Islet of Langerhans (tissue), 1 donor: Measurements from ENCODE around the gene NTPCR.
"Not testable (repeated sequence)": the region's sequence is repeated elsewhere in the genome, so short reads cannot be mapped to it uniquely, and the experiment has no call there.

Source experiments
- FAIRE-seq: peaks from one replicate; lab custom pipeline; 2011; peaks lifted over from hg19 to GRCh38; lab: Jason Lieb, UNC

Gene NTPCR

DNA sequence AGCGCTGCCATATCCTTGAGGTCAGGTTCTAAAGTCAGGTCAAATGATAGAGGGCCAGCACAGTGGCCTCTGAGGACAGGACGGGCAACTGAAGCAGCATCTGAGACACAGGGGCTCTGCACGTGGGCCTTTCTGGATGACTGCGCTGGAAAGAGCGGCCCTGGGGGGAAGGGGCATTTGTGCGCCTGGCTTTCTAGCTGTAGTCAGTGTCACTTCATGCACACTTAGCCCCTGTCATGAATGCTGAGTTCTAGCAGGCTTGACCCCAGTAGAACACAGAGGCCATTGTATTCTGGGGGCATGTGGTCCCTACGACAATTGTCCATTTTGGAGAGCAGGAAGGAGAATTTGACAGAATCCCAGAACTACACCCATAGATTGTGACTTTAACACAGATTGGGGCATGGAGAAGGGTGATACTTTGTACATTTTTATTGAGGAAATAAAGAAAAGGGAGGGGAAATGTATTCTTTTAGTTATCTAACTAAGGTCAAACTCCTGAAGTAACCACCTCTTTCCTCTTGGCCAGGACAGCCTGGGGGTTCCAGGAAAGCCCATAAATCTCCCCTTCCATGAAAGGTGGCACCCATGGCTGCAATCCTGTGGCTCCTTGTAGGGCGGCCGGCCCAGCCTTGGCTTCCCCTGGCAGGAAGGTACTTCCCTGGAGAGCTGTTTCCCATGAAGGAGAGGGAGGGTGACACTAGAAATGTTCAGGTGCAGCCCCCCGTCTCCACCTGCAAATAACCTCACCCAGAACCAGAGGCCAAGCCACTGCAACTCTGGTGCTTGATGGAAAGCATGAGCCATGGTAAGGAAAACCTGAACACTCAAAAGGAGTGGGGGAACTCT is 34.4 kb downstream of the NTPCR start:
- FAIRE-seq, result no peak

DNA sequence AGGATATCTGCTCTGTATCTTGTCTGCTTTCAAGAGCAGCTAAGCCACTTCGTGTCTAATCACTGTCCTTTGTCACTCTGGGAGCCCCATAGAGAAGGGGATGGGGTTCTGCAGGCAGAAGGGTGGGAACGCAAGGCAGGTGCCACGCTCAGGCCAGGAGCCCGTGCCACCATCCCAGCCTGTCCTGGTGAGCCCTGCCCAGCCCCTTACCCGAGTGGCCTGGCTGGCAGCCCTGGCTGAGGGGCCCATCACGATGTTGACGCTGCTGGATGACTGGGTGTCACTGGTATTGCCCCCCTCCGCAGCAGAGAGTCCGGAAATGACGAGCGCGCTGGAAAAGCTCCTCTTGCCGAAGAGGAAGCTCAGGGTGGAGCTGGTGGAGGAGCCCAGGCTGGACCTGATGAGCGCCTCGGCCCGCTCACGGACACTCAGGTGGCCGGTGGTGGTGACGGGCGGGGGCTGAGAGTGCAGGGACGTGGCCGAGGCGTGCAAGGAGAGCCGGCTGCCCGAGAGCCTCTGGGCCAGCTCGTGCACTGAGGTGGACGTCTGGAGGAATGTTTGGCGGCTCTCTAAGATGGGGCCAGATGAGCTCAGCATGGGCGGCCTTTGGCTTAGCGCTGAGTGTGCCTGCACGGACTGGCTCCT is 35.6 kb downstream of the NTPCR start:
- FAIRE-seq, result no peak

DNA sequence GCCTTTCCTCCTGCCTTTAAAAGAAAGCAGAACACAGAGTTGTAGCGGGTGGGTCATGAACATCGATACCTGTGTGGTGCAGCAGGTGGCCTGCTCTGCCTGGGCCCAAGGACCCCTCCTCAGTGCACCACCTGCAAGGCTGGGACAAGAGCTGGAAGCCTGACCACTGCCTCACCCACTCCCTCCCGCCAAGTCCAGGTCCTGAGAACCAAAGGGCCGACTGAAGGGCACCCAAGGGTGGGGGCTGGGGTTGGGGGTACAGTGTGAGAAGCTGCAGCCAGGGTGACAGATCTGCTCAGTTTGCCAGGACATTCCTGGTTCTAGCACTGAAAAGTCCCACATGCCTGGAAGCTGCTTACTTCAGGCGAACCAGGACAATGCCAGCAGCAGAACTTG is 36.1 kb downstream of the NTPCR start:
- FAIRE-seq, result no peak

DNA sequence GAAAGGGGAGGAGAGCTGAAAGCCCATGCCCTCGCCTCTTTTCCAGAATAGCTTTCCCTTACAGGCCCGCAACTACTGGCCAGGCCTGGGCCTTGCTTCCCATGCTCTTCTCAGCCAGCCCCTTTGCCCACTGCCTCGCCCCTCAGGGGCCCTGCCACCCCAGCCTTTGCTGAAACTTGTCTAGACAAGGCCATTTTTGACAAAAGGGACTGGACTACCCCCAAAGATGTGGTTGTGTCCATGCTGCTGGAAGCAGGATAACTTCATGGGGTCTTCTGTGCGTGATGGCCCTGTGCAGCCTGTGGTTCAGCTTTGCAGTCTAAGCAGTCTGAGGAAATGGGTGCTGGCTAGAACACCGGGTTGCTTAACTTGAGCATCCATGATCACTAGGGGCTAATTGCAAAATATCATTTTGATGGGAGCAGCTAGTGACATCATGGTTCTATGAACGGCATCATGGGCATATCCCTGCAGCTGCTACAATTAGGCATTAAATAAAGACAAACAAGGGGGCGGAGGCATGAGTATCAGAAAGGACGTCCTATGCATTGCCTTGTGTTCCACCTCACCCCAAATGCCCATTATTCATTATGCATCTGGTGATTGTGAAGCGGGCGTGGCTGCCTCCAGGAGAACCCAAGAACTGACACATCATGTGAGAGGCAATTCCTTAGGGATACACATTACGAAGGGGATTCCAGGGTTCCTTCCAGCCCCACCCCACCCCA is 36.8 kb downstream of the NTPCR start:
- FAIRE-seq, result no peak

DNA sequence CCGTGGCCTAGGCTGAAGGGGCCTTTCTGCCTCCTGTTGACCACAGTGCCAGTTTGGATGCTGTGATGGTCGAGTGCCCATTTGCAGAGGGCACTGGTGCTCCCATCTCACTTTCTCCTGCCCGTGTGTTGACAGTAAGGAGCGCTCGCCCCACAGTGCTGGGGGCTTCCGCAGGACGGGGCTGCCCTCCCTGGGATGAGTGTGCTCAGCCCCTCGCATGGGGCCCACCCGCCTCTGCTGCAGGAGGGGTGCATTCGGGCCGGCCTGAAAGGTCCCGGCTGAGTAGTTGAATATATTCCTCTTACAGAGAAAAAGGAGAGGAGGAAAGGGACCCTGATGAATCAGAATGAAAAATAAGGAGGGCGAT is 37.3 kb downstream of the NTPCR start:
- no peak for FAIRE-seq

DNA sequence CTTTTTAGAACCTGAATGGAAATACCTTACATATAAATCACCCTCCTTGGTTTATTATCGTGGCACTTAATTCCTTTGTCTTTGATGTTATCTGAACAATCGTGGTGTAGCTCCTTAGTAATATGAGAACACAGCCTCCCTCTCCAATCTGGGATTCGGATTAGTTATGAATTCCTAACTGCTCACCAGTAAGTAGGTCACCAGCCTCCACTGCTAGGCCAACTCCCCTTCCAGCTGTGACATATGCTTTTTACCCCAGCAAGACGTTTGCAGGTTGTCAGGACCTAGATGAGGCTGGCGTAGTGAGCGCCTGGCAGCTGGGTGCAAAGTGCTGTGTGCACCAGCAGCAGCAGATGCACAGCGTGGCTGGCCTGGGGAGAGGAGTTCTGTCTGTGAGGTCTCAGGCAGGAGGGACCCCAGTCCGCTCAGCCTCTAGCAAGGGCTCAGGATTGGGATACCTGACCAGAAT is 38.2 kb downstream of the NTPCR start:
- FAIRE-seq, result no peak

DNA sequence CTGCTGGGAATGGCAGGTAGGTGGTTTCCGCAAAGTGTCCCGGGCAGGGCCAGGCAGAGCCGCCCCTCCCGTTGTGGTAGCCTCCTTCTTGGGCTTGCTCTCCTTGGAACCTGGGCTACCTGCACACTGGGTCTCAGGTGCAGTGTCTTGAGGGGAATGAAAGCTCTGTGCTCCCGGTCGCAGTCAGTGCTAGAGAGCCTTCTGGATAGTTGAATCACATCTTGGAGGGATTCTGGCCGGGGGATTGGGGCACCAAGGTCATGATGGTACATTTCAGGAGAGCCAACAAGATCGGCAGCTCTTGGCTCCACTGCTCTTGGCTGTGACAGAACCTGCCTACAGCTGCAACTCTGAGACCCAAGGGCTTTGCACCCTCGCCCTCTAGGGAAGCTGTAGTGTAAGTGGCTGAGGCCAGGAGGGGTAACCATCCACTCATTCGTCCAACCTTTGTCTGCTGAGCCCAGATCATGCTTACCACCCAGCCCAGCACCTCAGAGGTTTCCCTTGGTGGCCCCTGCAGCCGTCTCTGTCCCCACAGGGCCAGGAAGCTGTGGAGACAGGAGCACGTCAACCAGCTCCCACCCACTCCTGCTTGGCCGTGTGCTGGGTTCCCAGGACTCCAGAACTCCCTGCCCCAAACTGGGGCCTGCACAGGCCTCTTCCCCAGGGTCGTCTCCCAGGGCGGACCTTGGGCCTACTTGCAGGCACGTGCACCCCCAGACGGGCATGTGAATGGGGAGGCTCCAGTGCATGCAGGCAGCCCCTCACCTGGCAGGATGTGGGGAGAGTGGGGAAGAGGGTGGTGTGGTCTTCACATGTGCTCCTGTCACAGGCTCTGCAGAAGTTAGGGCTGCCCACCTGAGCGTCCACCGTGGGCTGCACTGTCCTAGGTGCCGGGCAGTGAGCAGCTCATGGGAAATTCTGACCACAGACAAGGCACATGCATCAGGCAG is 40.0 kb downstream of the NTPCR start:
- no peak for FAIRE-seq

DNA sequence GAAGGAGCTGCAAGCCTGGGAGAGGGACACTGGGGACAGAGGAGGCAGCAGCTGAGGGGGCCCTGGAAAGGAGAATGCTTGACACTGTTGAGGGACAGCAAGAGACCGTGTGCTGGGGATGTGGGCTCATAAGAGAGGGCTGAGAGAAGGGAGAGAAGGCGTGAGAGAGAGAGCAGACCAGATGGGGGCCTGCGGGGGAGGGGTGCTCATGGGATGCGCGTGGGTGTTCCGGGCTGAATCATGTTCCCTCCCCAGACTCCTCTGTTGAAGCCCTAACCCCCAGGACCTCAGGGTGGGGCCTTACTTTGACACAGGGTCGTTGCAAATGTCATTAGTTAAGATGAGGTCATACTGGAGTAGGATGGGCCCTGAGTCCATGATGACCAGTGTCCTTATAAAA is 40.8 kb downstream of the NTPCR start:
- no peak for FAIRE-seq

DNA sequence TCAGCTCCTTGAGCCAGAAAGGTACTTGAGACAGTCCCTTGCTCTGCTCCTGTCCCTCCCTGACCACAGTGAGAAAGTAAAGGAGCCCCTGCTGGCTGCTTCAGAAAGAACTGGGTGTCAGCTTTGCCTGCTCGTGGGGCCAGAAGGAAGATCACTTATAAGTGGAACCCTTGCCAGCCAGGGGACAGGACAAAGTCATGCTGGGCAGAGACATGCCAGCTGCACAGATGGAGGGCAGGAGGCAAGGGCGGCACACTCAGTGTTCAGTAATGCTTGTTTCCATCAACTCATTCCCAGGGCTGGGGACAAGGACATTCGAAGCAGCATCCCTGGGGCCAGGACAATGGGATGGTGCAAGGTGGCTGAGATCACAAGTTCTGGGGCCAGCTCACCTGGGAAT is 41.8 kb downstream of the NTPCR start:
- no peak for FAIRE-seq

DNA sequence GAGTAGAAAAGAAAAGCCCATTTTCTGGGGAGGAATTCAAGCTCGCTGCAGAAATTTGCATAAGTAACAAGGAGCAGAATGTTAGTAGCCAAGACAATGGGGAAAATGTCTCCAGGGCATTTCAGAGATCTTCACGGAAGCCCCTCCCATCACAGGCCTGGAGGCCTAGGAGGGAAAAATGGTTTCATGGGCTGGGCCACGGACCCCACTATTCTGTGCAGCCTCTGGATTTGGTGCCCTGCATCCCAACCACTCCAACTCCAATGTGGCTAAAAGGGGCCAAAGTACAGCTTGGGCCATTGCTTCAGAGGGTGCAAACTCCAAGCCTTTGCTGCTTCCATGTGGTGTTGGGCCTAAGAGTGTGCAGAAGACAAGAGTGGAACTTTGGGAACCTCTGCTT is 43.1 kb downstream of the NTPCR start:
- no peak for FAIRE-seq

DNA sequence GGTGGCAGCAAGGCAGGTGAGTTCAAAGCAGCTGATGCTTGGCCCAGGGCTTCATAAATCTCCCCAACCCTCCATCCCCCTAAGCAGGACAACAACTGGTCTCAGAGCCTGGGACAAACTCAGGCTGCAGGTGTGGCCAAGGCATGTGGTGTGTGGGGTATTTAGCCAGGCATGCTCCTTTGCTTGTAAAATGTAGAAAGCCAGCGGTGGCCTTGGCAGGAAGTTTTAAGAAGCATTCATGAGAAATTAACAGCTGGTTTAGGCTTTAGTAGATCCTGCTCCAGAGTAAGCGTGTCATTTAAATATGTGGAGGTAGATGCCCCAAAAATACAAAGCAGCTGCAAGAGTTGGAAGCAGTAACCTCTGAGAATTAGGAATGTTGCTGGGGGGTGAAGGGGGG is 44.8 kb downstream of the NTPCR start:
- no peak for FAIRE-seq

DNA sequence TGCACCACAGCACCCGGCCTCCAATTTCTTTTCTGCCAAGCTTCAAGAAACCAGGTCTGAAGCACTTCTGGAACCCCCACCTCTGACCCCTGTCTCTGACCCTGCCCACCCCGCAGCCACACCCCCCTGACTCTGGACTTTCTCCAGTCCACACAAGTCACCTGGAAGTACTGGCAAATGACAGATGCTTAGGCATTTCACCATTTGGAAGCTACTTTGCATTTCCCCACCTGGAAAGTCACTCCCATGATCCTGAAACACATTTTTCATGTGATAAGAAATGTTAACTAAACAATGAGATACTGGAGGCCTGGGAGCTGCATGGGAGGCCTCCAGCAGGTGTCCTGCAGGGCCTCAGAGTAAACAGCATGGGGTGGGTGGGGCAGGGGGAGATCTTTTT is 45.7 kb downstream of the NTPCR start:
- FAIRE-seq, result no peak

DNA sequence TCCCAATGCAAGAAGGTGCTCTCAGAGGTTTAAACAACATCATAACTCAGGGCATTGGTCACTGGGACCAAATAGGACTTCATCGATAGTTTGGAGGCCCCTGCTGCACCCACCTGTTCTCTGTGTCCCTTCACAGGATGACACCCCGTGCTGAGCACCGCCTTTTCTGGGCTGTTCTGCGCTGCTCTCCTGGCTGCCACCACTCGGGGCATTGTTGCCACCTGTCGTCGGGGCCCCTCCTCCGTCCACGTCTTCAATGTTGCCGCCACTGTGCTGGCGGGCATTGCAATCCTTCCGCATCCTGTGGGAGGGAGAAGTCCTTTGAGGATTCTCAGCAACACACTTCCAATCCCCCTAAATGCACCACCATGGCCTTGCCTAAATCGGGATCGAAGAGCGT is 47.7 kb downstream of the NTPCR start:
- FAIRE-seq, result no peak

DNA sequence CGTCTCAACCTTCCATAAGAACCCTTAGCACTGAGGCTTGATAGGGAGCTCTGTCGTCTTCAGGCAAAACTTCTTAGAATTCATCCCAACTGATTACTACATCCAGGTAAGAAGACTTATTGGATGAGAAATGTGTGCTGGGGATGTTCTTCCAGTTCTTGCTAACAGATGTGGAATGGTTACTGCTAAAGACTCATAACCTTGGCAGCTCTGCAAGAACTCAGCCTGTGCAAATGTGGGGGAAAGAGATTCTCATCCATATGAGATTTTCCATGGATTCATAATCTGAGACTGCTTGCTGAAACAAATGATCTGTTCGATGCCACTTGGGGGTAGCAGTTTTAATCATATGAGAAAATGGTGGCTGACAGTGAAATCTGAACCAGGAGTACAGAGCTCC is 48.2 kb downstream of the NTPCR start:
- no peak for FAIRE-seq

DNA sequence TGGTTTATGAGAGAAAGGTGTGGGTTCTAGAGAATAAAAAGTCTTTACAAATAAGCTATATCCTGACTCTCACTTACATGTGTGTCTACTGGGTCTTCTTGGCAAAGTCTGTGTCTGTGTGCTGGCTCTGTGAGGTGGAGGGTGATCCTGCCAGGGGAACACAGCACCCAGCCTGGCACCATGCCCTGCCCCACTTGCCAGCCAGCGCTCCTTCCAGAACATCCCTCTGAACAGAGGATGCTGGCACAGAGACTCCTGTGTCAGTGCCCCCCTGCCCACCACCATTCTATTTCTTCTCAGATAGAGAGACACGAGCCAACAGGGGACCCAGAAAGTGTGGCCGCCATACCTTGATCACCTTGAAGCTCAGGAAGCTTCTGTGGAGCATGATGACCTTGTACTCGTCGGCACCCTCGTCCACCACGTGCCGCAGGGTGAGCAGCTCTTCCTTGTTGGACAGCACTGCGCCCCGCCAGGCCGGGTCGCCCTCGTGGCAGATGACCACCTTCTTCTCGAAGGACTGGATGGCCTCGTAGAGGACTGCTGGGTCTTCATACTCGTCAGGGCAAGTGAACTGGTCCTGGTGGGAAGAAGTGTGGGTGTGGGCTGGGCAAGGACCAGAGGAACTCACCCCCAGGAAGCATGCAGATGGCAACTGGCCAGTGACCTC is 49.7 kb downstream of the NTPCR start:
- FAIRE-seq, result no peak

DNA sequence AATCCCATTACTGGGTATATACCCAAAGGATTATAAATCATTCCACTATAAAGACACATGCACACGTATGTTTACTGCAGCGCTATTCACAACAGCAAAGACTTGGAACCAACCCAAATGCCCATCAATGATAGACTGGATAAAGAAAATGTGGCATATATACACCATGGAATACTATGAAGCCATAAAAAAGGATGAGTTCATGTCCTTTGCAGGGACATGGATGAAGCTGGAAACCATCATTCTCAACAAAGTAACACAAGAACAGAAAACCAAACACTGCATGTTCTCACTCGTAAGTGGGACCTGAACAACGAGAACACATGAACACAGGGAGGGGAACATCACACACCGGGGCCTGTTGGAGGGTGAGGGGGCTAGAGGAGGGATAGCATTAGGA is 53.2 kb downstream of the NTPCR start:
- not testable (repeated sequence) for FAIRE-seq

DNA sequence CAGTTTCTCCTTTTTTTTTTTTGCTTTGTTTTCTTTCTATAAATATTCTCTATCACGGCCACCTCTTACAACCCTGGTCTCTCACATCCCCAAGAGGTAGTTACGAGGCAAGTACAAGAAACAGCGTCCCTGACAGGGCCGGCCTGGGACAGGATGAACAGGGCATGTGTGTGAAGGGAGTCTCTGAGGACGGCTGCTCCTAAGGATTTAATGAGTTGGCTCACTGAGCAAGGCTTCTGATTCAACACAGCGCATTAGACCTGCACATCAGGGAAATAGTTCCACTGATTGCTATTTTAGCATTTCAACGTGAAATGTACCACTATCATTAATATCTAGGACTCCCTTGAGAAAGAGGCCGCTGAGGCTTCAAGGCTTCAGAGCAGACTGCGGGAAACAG is 54.0 kb downstream of the NTPCR start:
- no peak for FAIRE-seq

DNA sequence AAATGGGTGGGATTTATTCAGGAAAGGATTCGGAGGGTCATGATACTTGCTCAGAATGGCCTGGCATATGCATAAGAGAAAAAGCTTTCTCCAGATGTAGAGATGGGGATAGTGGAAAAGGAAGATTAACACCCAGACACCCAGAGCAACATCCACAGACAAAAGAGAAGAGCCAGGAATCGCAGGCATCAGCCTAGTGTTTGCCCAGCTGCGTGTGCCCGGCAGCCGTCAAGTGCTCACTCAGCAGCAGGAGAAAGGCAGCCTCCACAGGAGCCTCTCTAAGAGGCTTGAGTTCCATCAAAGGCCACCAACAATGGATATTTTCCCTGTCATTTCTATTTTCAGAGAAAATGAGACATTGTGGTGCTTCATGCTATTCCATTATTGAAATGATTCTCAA is 54.7 kb downstream of the NTPCR start:
- FAIRE-seq, result peak; percentile 36

DNA sequence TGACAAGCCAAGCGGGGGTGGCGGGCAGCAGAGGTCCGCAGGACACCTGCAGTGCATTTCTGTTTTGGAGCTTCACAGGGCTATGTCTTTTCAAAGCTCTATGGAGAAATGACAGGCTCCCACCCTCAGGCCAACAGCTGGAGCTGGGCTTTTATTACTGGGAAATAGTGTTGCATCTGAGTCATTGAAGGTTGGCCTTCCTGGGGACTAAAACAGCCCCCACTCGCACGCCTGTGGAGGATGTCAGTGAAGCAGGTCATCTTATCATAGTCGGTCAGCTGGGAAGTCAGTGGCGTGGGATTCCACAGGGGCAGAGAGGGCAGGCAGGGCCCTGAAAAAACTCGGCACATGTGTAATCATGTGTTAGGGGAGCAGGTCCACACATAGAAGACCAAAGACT is 55.3 kb downstream of the NTPCR start:
- FAIRE-seq, result no peak

DNA sequence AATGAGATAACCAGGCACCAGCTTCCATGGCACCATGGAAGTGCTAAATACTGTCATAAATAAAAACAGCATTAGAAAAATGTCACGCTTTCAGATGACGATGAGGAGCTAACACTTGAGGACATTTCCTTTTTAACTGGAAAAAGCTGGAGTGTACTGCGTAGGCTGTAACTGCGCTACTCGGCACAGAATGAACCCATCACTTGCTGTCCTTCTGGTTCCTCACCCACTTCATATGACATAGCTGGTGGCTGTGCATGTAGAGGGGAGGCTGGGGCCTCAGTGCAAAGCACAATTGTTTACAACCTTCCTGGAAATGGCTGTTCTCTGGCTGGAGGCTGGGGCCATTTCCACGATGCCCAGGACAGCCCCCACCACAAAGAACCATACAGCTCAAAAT is 55.7 kb downstream of the NTPCR start:
- no peak for FAIRE-seq

DNA sequence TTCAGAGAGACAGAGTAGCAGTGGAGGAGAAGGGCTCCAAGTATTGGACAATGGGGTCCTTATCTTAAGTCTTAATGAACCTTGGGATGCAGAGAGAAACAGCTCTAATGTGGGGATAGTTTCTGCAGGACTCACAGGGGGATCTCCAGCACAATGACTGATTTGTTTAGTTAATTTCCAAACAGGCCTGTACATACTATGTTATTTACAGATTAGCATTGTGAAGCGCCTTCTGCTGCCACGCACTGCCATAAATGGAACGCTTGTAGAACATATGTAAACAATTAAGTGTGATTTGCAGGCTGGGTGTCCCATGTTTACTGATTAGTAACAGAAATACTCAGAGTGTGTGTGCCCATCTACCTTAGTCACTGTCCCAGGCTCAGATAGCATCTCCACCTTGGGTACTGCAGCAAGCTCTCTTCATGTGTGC is 56.1 kb downstream of the NTPCR start:
- no peak for FAIRE-seq

DNA sequence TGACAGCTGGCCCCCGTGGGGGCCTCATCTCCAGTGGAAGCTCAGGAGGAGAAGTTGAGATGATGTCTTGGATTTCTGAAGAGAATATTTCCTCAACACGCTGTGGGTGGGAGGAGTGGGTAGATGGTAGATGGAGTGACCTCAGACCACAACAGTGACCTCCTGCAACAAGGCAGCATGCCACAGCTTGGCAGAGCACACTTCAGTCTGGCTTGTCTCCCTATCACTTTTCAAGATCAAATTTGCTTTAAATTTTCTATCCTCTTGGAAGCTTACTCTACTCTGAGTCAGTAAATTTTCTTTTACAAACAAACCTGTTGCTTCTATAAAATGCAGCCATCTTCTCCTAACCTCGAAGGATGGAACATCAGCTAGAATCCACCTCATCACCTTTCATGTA is 59.7 kb downstream of the NTPCR start:
- no peak for FAIRE-seq
